Right ventricle myocardium superior (tissue), 1 donor: Measurements from ENCODE around the gene PCDHGA6. TPM values are rescaled to one million over a fixed set of nuclear protein-coding genes. Genes with fewer than 3 reads are reported as not detected.
A peak's percentile ranks its signal among the peaks of the same experiment; 100 is the strongest.
"Not testable (repeated sequence)": the region's sequence is repeated elsewhere in the genome, so short reads cannot be mapped to it uniquely, and the experiment has no call there.

ENCODE experiments used
- ATAC-seq: fragments of 200-7000 bp; cut with Tn5 transposase; one replicate; pipeline ENCODE4 v1.9.1; 2020; ENCODE audit warnings: mild to moderate bottlenecking; ENCODE audit not compliant: poor library complexity
- DNase-seq: peaks from one replicate; pipeline ENCODE4 v3.0.0-alpha.2; 2020
- intact Hi-C: fragments of 100-400 bp; cut with DNase I; formaldehyde crosslinking; loops from one replicate; pipeline ENCODE4 v1.11.2; 2022
- total RNA-seq: library from RNA; stranded (reverse); fragmentation: NEBNext Ultra II Directional; extraction: Animal tissue kit (Norgen Biotek cat#: 25700); gene quantifications from one replicate; pipeline ENCODE4 v1.2.1, GENCODE V29; 2021
- donor health status: DM: no; HTN: yes; CAD: no; lungs with severe emphysema.

PCDHGA6 gene
- total RNA-seq, 1 donor from 2014 or later = 6.7 TPM

GRCh38 chr5:141387557-141388311, 14.0 kb downstream of the PCDHGA6 start, which contains the start of gene PCDHGB4:
Gene PCDHGB4 (plus strand): TSS chr5:141387698. CDS start chr5:141387885, 187 bp downstream.
- ATAC-seq = peak; percentile 90
- DNase-seq, intact Hi-C loops: not testable (repeated sequence)

GRCh38 chr5:141388661-141389060, 15.0 kb downstream of the PCDHGA6 start:
- DNase-seq = no peak
- no peak for ATAC-seq
- intact Hi-C loops = no loop called here

GRCh38 chr5:141389153-141390042, 15.7 kb downstream of the PCDHGA6 start:
- no peak for ATAC-seq
- no peak for DNase-seq
- intact Hi-C loops = no loop called here

GRCh38 chr5:141392429-141393198, 18.9 kb downstream of the PCDHGA6 start, which contains the start of gene PCDHGA8:
Gene PCDHGA8 (plus strand): TSS chr5:141392633. CDS start chr5:141392814, 181 bp downstream.
- ATAC-seq (no peak), DNase-seq (no peak)
- intact Hi-C loops = no loop called here

DNA sequence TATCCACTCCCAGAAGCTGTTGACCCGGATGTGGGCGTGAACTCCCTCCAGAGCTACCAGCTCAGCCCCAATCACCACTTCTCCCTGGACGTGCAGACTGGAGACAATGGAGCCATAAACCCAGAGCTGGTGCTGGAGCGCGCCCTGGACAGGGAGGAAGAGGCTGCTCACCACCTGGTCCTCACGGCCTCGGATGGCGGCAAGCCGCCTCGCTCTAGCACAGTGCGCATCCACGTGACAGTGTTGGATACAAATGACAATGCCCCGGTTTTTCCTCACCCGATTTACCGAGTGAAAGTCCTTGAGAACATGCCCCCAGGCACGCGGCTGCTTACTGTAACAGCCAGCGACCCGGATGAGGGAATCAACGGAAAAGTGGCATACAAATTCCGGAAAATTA, 19.6 kb downstream of the PCDHGA6 start:
- intact Hi-C loops = no loop called here
- ATAC-seq (no peak), DNase-seq (no peak)

DNA sequence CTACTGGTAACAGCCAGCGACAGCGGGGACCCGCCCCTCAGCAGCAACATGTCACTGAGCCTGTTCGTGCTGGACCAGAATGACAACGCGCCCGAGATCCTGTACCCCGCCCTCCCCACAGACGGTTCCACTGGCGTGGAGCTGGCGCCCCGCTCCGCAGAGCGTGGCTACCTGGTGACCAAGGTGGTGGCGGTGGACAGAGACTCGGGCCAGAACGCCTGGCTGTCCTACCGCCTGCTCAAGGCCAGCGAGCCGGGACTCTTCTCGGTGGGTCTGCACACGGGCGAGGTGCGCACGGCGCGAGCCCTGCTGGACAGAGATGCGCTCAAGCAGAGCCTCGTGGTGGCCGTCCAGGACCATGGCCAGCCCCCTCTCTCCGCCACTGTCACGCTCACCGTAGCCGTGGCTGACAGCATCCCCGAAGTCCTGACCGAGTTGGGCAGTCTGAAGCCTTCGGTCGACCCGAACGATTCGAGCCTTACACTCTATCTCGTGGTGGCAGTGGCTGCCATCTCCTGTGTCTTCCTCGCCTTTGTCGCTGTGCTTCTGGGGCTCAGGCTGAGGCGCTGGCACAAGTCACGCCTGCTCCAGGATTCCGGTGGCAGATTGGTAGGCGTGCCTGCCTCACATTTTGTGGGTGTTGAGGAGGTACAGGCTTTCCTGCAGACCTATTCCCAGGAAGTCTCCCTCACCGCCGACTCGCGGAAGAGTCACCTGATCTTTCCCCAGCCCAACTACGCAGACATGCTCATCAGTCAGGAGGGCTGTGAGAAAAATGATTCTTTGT, 20.9 kb downstream of the PCDHGA6 start:
- DNase-seq, intact Hi-C loops, ATAC-seq: not testable (repeated sequence)

GRCh38 chr5:141397756-141398551, 24.3 kb downstream of the PCDHGA6 start, which contains the start of gene PCDHGB5:
Gene PCDHGB5 (plus strand): TSS chr5:141397947. CDS start chr5:141398128, 181 bp downstream.
- intact Hi-C loops, DNase-seq: not testable (repeated sequence)
- ATAC-seq = peak; percentile 93

- intact Hi-C loops = no loop called here
- peak; percentile 37 for ATAC-seq
- DNase-seq = no peak
These were observed 24.9 kb downstream of the PCDHGA6 start for GRCh38 chr5:141398608-141399007.

DNA sequence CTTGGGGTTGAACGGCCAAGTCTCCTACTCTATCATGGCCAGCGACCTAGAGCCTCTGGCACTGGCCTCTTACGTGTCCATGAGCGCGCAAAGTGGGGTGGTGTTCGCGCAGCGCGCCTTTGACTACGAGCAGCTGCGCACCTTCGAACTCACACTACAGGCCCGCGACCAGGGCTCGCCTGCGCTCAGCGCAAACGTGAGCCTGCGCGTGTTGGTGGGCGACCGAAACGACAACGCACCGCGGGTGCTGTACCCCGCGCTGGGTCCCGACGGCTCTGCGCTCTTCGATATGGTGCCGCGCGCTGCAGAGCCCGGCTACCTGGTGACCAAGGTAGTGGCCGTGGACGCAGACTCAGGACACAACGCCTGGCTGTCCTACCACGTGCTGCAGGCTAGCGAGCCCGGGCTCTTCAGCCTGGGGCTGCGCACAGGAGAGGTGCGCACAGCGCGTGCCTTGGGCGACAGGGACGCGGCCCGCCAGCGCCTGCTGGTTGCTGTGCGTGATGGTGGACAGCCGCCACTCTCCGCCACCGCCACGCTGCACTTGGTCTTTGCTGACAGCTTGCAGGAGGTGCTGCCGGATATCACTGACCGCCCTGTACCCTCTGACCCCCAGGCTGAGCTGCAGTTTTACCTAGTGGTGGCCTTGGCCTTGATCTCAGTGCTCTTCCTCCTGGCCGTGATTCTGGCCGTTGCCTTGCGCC, 26.0 kb downstream of the PCDHGA6 start:
- intact Hi-C loops = no loop called here

GRCh38 chr5:141402553-141403243, 29.0 kb downstream of the PCDHGA6 start, which contains the start of gene PCDHGA9:
Gene PCDHGA9 (plus strand): TSS chr5:141402778. CDS start chr5:141402953, 175 bp downstream.
- ATAC-seq (no peak), DNase-seq (no peak)
- intact Hi-C loops = no loop called here

More for the DNA sequence above, 26.0 kb downstream of the PCDHGA6 start:
- no peak for ATAC-seq
- no peak for DNase-seq

DNA sequence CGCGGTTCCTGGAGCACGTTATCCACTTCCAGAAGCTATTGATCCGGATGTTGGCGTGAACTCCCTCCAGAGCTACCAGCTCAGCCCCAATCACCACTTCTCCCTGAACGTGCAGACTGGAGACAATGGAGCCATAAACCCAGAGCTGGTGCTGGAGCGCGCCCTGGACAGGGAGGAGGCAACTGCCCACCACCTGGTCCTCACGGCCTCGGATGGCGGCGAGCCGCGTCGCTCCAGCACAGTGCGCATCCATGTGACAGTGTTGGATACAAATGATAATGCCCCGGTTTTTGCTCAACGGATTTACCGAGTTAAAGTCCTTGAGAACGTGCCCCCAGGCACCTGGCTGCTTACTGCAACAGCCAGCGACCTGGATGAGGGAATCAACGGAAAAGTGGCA, 29.7 kb downstream of the PCDHGA6 start:
- intact Hi-C loops = no loop called here
- DNase-seq (no peak), ATAC-seq (no peak)

DNA sequence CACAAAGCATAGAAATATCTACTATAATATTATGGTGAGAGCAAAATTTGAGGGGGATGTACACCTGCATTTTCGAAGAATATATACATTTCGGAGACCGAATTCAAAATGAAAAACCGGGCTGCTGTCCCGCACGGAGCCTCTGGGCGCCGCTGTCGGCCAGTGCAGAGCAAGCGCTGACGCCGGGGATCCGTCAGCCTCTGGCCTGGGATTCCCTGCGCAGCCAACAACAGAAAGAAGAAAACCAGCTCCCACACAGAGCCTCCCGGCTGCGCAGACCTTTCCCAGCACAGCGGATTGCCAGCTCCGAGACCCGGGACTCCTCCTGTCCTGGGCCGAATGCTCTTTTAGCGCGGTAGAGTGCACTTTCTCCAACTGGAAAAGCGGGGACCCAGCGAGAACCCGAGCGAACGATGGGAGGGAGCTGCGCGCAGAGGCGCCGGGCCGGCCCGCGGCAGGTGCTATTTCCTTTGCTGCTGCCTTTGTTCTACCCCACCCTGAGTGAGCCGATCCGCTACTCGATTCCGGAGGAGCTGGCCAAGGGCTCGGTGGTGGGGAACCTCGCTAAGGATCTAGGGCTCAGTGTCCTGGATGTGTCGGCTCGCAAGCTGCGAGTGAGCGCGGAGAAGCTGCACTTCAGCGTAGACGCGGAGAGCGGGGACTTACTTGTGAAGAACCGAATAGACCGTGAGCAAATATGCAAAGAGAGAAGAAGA, 34.3 kb downstream of the PCDHGA6 start, which contains the start of gene PCDHGB6:
Gene PCDHGB6 (plus strand): TSS at position 232 of the 716 bp plus-strand sequence. CDS start 182 bp downstream, at position 414.
- DNase-seq (peak; percentile 80), ATAC-seq (peak; percentile 93)
- intact Hi-C loops = not testable (repeated sequence)

GRCh38 chr5:141409598-141410306, 36.1 kb downstream of the PCDHGA6 start:
- DNase-seq (no peak), ATAC-seq (no peak)
- intact Hi-C loops = loop anchor here (5.0 kb wide), 1 partner anchor 62 kb away; no protein-coding TSS in a partner anchor

DNA sequence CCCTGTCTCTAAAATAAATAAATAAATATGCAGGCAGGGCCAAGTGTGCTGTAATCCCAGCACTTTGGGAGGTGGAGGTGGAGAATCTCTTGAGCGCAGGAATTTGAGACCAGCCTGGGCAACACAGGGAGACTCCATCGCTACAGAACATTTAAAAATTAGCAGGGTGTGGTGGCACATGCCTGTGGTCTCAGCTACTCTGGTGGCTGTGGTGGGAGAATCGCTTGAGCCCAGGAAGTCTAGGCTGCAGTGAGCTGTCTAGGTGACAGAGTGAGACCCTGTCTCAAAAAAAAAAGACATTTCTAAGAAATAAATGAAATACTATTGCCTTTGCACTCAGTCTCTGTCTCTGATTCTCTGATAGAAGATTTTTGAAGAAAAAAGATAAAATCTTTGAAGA, 37.9 kb downstream of the PCDHGA6 start:
- ATAC-seq (no peak), DNase-seq (no peak)
- intact Hi-C loops = loop anchor here (5.0 kb wide), 1 partner anchor 64 kb away; no protein-coding TSS in a partner anchor
